Endothelial cell (in vitro differentiated cells): ENCODE data around the gene NECAP2. TPM values are rescaled to one million over a fixed set of nuclear protein-coding genes. Genes with fewer than 3 reads are reported as not detected.
"Not testable (repeated sequence)": the region's sequence is repeated elsewhere in the genome, so short reads cannot be mapped to it uniquely, and the experiment has no call there.

ENCODE experiments used
- DNase-seq: peaks from one replicate; pipeline ENCODE4 v3.0.0; 2021; ENCODE audit warnings: low spot score
- H3K27ac Mint-ChIP-seq: one replicate; pipeline ENCODE4 v1.8.0; 2021; ENCODE audit warnings: mixed read lengths, inconsistent platforms; ENCODE audit not compliant: unreplicated experiment
- H3K27me3 Mint-ChIP-seq: one replicate; pipeline ENCODE4 v1.8.0; 2021; ENCODE audit warnings: mild to moderate bottlenecking, moderate library complexity, mixed read lengths, inconsistent platforms; ENCODE audit not compliant: unreplicated experiment
- H3K36me3 Mint-ChIP-seq: one replicate; pipeline ENCODE4 v1.8.0; 2021; ENCODE audit warnings: mild to moderate bottlenecking, low read depth, mixed read lengths, inconsistent platforms; ENCODE audit not compliant: unreplicated experiment
- H3K4me1 Mint-ChIP-seq: one replicate; pipeline ENCODE4 v1.8.0; 2021; ENCODE audit warnings: mild to moderate bottlenecking, mixed read lengths, inconsistent platforms; ENCODE audit not compliant: unreplicated experiment
- H3K4me3 Mint-ChIP-seq: one replicate; pipeline ENCODE4 v1.8.0; 2021; ENCODE audit warnings: mild to moderate bottlenecking, mixed read lengths, inconsistent platforms; ENCODE audit not compliant: unreplicated experiment
- H3K9me3 Mint-ChIP-seq: one replicate; pipeline ENCODE4 v1.8.0; 2021; ENCODE audit warnings: mixed read lengths, inconsistent platforms; ENCODE audit not compliant: unreplicated experiment
- CTCF ChIP-seq: fragments of 200-600 bp; sonication (generic); IDR thresholded peaks from one replicate; pipeline ENCODE4 v1.5.0; 2021; ENCODE audit warnings: antibody characterized with exemption; ENCODE audit not compliant: unreplicated experiment
- total RNA-seq: library from RNA; stranded (reverse); fragmentation: NEBNext Ultra II Directional; extraction: Animal tissue kit (Norgen Biotek cat#: 25700); gene quantifications from one replicate; pipeline ENCODE4 v1.2.1, GENCODE V29; 2021; ENCODE audit not compliant: unreplicated experiment

The NECAP2 gene
- total RNA-seq, 1 donor from 2014 or later = 192 TPM

- H3K9me3 Mint-ChIP-seq = no peaks in the 10 kb centered on the region
- no peak for DNase-seq
- H3K36me3 Mint-ChIP-seq = peaks cover 50% of the 10 kb centered on the region
- H3K27me3 Mint-ChIP-seq = peaks cover 1% of the 10 kb centered on the region
- no peak overlapping the region for H3K4me3 Mint-ChIP-seq
- no peak overlapping the region for H3K27ac Mint-ChIP-seq
- H3K4me1 Mint-ChIP-seq = no peaks in the 10 kb centered on the region
- TF ChIP-seq CTCF = no peak
These were observed 22.3 kb downstream of the NECAP2 start for GRCh38 chr1:16462773-16463330.

GRCh38 chr1:16464917-16465625 is 24.5 kb downstream of the NECAP2 start:
- Mint-ChIP-seq H3K27me3 (peaks cover 1% of the 10 kb centered on the region), H3K4me1 (no peaks in the 10 kb centered on the region), H3K9me3 (no peaks in the 10 kb centered on the region), H3K4me3 (no peak overlapping the region), H3K36me3 (peaks cover 47% of the 10 kb centered on the region), H3K27ac (no peak overlapping the region)
- no peak for TF ChIP-seq CTCF
- no peak for DNase-seq

- H3K27ac Mint-ChIP-seq = no peak overlapping the region
- DNase-seq = no peak
- TF ChIP-seq CTCF = no peak
- H3K4me1 Mint-ChIP-seq = no peaks in the 10 kb centered on the region
- peaks cover 36% of the 10 kb centered on the region for H3K36me3 Mint-ChIP-seq
- no peaks in the 10 kb centered on the region for H3K9me3 Mint-ChIP-seq
- H3K4me3 Mint-ChIP-seq = no peak overlapping the region
- peaks cover 1% of the 10 kb centered on the region for H3K27me3 Mint-ChIP-seq
These were observed 28.0 kb downstream of the NECAP2 start for GRCh38 chr1:16468558-16468957.

- Mint-ChIP-seq H3K9me3 (no peaks in the 10 kb centered on the region), H3K27me3 (peaks cover 1% of the 10 kb centered on the region), H3K36me3 (peaks cover 22% of the 10 kb centered on the region), H3K4me1 (no peaks in the 10 kb centered on the region), H3K4me3 (no peak overlapping the region), H3K27ac (no peak overlapping the region)
- no peak for DNase-seq
- TF ChIP-seq CTCF = no peak
These were observed 33.8 kb downstream of the NECAP2 start for GRCh38 chr1:16474166-16474800.

- not testable (repeated sequence) for DNase-seq, H3K4me3 Mint-ChIP-seq, H3K27ac Mint-ChIP-seq, H3K27me3 Mint-ChIP-seq, H3K4me1 Mint-ChIP-seq, H3K9me3 Mint-ChIP-seq
- peaks cover 18% of the 10 kb centered on the region for H3K36me3 Mint-ChIP-seq
These were observed 34.4 kb downstream of the NECAP2 start for GRCh38 chr1:16474891-16475290.

- DNase-seq, H3K27me3 Mint-ChIP-seq, H3K4me3 Mint-ChIP-seq, H3K27ac Mint-ChIP-seq, H3K4me1 Mint-ChIP-seq, H3K9me3 Mint-ChIP-seq: not testable (repeated sequence)
- H3K36me3 Mint-ChIP-seq = peaks cover 21% of the 10 kb centered on the region
These were observed 35.5 kb downstream of the NECAP2 start for GRCh38 chr1:16475771-16476770.
